PC-9 (cell line): ENCODE results near the gene CNGB1.

Experiments
- CTCF ChIP-seq: fragments of 200-600 bp; sonication (generic); conservative IDR thresholded peaks from 2 replicates; pipeline ENCODE4 v1.6.1; 2017; ENCODE audit warnings: mixed run types, antibody characterized with exemption, mild to moderate bottlenecking, moderate library complexity
- EZH2 ChIP-seq: fragments of 200-600 bp; sonication (generic); IDR thresholded peaks from 2 replicates; pipeline ENCODE4 v1.8.0; 2017; ENCODE audit warnings: antibody characterized with exemption, low read depth

DNA sequence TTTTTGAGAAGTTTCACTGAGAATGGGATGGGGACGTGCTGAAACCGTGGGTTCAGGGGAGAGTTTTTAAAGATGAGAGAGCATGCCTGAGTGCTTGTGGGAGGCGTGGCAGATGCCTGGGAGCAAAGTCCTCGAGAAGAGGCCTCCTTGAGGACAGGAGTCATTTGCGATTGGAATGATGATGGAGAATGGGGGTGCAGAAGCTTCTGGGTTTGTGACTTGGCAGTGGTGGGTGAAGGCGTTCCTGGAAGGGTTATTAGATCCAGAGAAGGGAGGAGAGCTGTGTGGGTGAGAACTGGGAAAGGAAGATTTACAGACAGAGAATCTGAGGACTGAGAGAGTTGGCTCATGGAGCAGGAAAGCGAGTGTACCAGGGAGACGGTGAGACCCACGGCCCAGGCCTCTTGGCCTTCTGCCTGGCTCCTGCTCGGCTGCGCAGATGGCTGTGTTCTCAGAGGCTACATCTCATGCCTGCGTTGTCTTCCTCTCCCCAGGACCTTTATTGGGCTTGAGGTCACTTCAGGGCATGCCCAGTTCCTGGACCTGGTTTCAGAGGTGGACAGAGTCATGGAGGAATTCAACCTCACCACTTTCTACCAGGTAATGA, 46.0 kb upstream of the CNGB1 start:
- TF ChIP-seq CTCF, result no peak
- no peak for TF ChIP-seq EZH2
